WTC11 (cell line): ENCODE measurements around the gene NLRC5.

ENCODE experiments used
- CTCF ChIP-seq: fragments of 200-600 bp; IDR thresholded peaks from 2 replicates; pipeline ENCODE4 v1.8.0; 2022; ENCODE audit warnings: antibody characterized with exemption
- ESRRA ChIP-seq: sonication (generic); formaldehyde crosslinking; IDR thresholded peaks from 2 replicates; pipeline ENCODE4 v1.8.1; 2022; ENCODE audit warnings: mild to moderate bottlenecking, missing genetic modification reagents, borderline replicate concordance
- FOXJ3 ChIP-seq: sonication (generic); formaldehyde crosslinking; IDR thresholded peaks from 2 replicates; pipeline ENCODE4 v1.9.0; 2021; ENCODE audit warnings: missing genetic modification reagents, mild to moderate bottlenecking, borderline replicate concordance
- IRF2 ChIP-seq: sonication (generic); formaldehyde crosslinking; IDR thresholded peaks from 2 replicates; pipeline ENCODE4 v1.8.0; 2022; ENCODE audit warnings: low read depth, missing genetic modification reagents, borderline replicate concordance
- NFE2L1 ChIP-seq: sonication (generic); formaldehyde crosslinking; IDR thresholded peaks from 2 replicates; pipeline ENCODE4 v1.8.1; 2023; ENCODE audit warnings: missing genetic modification reagents
- NR2C2 ChIP-seq: sonication (generic); formaldehyde crosslinking; IDR thresholded peaks from 2 replicates; pipeline ENCODE4 v1.8.0; 2022; ENCODE audit warnings: mild to moderate bottlenecking, missing genetic modification reagents
- SOX15 ChIP-seq: fragments of 250-450 bp; sonication (Bioruptor Pico); IDR thresholded peaks from 2 replicates; pipeline ENCODE4 v1.9.0; 2021; ENCODE audit warnings: mild to moderate bottlenecking
- SP1 ChIP-seq: sonication (generic); formaldehyde crosslinking; conservative IDR thresholded peaks from 2 replicates; pipeline ENCODE4 v1.8.1; 2022; ENCODE audit warnings: missing genetic modification reagents
- ZNF121 ChIP-seq: sonication (generic); formaldehyde crosslinking; IDR thresholded peaks from 2 replicates; pipeline ENCODE4 v1.8.0; 2023; ENCODE audit warnings: missing genetic modification reagents

- no peak for TF ChIP-seq ZNF121 (CRISPR knock-in tag)
- no peak for TF ChIP-seq IRF2
- no peak for TF ChIP-seq SOX15
- no peak for TF ChIP-seq SP1
- no peak for TF ChIP-seq CTCF
- TF ChIP-seq FOXJ3 (CRISPR knock-in tag): no peak
- TF ChIP-seq NR2C2 (CRISPR knock-in tag): no peak
- no peak for TF ChIP-seq NFE2L1 (CRISPR knock-in tag)
- TF ChIP-seq ESRRA (CRISPR knock-in tag): no peak
These were observed 7.9 kb downstream of the NLRC5 start for GRCh38 chr16:56997264-56997663.
